Subcutaneous adipose tissue (tissue), 4 donors: ENCODE data around the gene RBMY1E. TPM values are rescaled to one million over a fixed set of nuclear protein-coding genes. Genes with fewer than 3 reads are reported as not detected.
"Not testable (repeated sequence)": the region's sequence is repeated elsewhere in the genome, so short reads cannot be mapped to it uniquely, and the experiment has no call there.

Experiments
- CTCF ChIP-seq: fragments of 450-650 bp; IDR thresholded peaks from one replicate; pipeline ENCODE4 v1.5.1; 2016; ENCODE audit warnings: low read depth, mild to moderate bottlenecking, control low read depth, antibody characterized with exemption, moderate library complexity
- total RNA-seq, 4 donors: library from RNA; depleted of rRNA; stranded (reverse); fragments of >200 nt; gene quantifications; one replicate each; pipeline ENCODE4 v1.1.0, GENCODE V29; 2016

The RBMY1E gene
- total RNA-seq: not detected

GRCh38 chrY:21917932-21918331, at the start of gene RBMY1E:
TSS of gene RBMY1E (minus strand) at chrY:21918032. CDS start at chrY:21916054, 1,978 bp downstream.
- not testable (repeated sequence) for TF ChIP-seq CTCF

- not testable (repeated sequence) for TF ChIP-seq CTCF
Measured at GRCh38 chrY:21894426-21894825, 23.4 kb downstream of the RBMY1E start, which contains the start of gene RBMY1D. TSS of gene RBMY1D (minus strand) at chrY:21894526. CDS start at chrY:21892513, 2,013 bp downstream.

Other genes with a start within 250 kb of the RBMY1E start
- not detected for gene RBMY1D, start 23.5 kb downstream of the RBMY1E start, total RNA-seq